HL-60/S4 (cell line): ENCODE data around the gene RAB2B.
"Not testable (repeated sequence)": the region's sequence is repeated elsewhere in the genome, so short reads cannot be mapped to it uniquely, and the experiment has no call there.

Experiments used
- in situ Hi-C: fragments of 300-500 bp; cut with MboI; formaldehyde crosslinking; loops from 2 replicates; pipeline ENCODE4 v1.14.3; 2022; ENCODE audit warnings: low sequenced_read_pairs

Gene RAB2B

DNA sequence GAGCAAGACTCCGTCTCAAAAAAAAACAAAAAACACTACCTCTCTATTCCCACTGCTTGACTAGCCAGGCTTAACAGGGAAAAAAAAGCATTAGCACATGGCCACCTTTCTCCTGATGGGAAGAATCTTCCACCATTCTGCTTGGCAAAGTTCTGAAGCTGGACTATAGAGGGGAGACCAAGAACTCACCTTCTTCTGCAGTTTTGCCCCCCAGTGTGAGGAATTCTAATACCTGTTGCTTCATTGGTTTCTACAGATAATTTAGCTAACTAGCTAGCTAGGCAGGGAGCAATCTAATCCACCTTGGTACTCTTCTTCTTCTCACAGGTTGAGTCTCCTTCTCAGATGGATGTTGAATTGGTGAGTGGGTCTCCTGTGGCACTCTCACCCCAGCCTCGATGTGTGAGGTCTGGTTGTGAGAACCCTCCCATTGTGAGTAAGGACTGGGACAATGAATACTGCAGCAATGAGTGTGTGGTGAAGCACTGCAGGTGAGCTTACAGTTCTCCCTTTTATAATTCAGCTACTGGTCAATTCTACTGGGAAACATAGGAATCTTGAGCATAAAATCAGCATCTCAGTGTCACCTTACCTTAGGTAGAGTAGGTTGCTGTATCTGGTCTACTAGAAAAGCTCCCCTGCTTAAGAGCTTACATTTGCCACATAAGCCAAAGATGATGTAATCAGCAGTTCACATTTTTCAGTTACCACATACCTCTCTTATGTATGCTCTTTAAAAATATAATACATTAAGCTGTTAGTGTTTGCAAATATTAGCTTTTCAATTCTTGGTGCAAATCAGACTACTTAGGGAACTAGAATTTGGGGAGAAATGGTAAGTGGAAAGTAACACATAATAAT is 18.4 kb upstream of the RAB2B start:
- in situ Hi-C loops = no loop called here

- in situ Hi-C loops = no loop called here
Observed at GRCh38 chr14:21486640-21487087, 9.9 kb upstream of the RAB2B start.

DNA sequence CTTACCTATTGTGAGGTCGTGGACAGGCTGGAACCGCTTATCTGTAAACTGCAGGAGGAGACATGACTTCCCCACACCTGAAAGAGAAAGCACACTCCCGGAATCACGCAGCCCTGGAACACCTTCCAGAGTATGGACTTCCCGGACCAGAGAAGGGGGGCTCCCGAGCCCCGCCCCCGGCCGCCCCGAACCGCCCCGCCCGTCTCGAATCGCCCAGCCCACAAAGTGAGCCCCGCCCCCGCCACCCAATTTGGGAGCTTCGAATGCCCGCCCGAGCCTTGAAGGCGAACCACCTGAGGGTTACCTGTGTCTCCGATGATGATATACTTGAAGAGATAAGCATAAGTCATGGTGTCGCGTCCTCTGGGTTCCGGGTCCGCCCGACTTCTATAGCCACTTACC is 235 bp downstream of the RAB2B start:
- in situ Hi-C loops = no loop called here

- in situ Hi-C loops = no loop called here
Observed at GRCh38 chr14:21475767-21476522, 814 bp downstream of the RAB2B start.

DNA sequence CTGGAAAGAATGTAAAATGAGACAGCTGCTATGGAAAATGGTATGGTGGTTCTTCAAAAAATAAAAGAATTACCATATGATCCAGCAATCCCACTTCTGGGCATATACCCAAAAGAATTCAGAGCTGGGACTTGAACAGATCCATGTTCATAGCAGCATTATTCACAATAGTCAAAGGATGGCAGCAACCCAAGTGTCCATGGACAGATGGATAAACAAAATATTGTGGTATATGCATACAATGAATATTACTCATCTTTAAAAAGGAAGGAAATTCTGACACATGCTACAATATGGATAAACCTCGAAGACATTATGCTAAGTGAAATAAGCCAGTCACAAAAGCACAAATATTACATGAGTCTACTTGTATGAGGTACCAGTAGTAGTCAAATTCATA is 9.1 kb downstream of the RAB2B start:
- in situ Hi-C loops = no loop called here

- in situ Hi-C loops = no loop called here
Observed at GRCh38 chr14:21455912-21456667, 20.7 kb downstream of the RAB2B start, which contains the start of gene CHD8. Gene CHD8 (minus strand): TSS chr14:21456123. CDS start chr14:21431643, 24,480 bp downstream.

DNA sequence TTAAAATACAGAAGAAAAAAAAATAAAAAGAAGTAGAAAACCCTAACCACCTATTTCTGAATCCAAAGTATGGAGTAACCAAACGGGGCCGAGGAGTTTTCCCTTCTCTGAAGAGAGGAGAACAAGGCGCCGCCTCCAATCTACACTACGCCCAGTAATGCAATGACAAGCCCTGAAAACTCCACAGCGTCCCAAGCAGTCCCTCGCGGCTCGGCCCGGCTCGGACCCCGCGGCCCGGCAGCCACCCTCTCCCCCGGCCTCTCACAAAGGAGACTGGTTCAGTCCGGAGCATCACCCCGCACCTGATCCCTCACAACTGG is 21.2 kb downstream of the RAB2B start:
- in situ Hi-C loops = no loop called here

DNA sequence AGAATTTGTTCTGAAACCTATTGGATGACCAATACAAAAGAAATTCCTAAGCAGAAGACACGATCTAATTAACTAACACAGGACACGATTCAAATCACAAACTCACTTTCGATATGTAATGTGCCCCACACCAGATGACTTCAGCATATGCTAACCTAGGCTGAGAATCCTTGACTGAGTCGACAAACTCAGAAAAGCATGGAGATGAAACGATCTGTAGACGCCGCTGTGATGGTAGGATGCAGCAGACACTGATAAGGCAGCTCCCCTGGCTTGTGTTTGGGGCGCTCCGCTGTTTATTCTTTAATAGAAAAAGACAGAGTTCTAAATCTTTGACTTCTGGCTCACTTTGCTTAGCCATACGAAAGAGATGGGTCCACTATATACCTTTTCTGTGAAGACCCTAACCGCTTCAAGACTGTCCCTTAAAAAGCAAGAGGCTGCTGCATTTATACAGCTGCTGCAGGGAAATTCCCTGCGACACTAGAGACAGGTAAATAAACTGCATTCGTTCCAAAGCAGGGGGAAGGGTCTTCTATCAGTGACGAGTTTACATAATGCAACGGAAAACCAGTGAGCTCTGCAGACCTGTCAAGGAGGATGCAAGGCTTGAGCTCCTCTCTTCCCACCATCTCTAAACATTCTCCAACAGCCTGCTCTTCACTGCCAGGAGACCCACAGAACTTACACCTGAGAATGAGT is 21.8 kb downstream of the RAB2B start:
- in situ Hi-C loops = no loop called here

- in situ Hi-C loops = no loop called here
Observed at GRCh38 chr14:21449899-21450216, 26.9 kb downstream of the RAB2B start.

GRCh38 chr14:21442657-21443056 is 34.1 kb downstream of the RAB2B start:
- in situ Hi-C loops = not testable (repeated sequence)

DNA sequence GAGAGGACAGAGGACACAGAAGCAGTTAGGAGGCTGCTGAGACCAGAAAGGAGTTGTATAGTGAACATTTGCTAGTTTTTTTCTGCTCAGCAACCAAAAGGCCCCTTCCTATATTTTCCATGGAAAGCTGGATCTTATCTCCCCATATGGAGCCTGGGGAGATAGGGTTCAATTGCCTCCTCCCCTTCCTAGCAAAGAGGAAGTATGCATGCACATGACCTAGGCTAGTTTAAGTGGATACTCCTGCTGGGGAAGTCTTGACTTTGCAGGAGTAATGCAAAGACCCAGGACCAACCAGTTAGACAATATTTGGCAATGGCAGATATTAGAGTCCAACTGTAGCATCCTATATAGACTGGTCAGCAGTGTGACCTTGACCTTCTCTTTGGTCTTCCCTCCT is 35.9 kb downstream of the RAB2B start:
- in situ Hi-C loops = no loop called here

- in situ Hi-C loops = no loop called here
Observed at GRCh38 chr14:21437063-21437901, 39.5 kb downstream of the RAB2B start.

GRCh38 chr14:21436567-21437062 is 40.1 kb downstream of the RAB2B start:
- in situ Hi-C loops = no loop called here

DNA sequence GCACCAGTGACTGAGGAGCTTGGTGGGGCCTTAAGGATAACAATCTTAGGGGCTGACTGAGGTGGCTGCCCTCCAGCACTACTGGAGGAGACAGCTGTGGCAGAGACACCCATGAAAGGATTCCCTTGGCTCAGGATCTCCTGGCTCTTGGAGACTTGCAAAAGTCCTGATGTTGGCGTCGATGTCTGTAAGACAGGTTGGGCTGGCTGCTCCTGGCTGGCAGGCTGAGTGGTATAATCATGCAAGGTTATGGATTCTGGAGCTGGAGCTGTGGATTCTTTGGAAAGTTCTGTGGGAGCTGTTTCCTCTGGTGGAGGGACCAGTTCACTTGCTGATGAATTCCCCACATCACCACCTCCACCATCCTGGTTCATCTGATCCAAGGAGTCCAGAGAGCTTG is 45.6 kb downstream of the RAB2B start:
- in situ Hi-C loops = no loop called here

GRCh38 chr14:21428930-21429329 is 47.8 kb downstream of the RAB2B start:
- in situ Hi-C loops = no loop called here

GRCh38 chr14:21426692-21427091 is 50.1 kb downstream of the RAB2B start:
- in situ Hi-C loops = no loop called here

DNA sequence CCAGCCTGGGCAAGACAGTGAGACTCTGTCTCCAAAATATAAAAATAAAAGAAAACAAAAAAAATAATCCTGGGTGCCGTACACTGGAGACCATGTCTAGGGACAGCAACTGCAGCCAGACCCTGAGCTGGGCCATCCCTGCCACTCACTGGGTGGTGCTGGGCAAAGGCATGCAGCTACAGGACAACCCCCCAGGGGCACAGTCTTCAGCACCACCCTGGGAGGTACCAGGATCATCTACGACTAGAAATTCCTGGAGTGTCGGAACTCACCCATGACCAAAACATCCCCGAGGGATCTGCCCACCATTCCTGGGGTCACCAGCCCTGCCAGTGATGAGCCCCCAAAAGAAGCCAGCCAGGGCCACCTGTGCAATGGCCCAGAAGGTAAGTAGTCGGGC is 57.2 kb downstream of the RAB2B start:
- in situ Hi-C loops = no loop called here

- in situ Hi-C loops = no loop called here
Observed at GRCh38 chr14:21415329-21415728, 61.4 kb downstream of the RAB2B start.

- in situ Hi-C loops = no loop called here
Observed at GRCh38 chr14:21414137-21414631, 62.6 kb downstream of the RAB2B start.
